Measurements from ENCODE around the gene AFF3. TPM values are rescaled to one million over a fixed set of nuclear protein-coding genes. Genes with fewer than 3 reads are reported as not detected.
"Not testable (repeated sequence)": the region's sequence is repeated elsewhere in the genome, so short reads cannot be mapped to it uniquely, and the experiment has no call there.

AFF3 gene
- total and polyA plus RNA-seq, 5 donors: 4.0 to 22.0 (median 17.8) TPM

DNA sequence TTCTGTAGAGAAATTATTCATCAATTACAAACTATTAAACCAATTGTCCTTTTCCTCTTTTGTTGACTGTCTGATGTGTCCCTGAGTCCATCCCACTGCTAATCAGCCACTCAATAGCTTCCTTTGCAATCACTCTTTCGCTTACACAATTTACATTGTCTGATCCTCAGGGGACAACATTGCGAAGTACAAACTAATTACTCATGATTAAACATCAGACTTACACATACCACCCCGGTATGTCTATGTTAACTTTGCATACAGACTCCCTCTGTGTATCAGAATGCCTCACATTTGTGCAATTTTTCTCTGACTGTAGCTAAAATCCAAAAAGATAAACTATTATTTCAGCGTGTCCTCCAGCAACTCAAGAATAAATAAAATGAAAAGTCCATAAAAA is 388.2 kb downstream of the AFF3 start:
- DNase-seq (no peak), ATAC-seq (no peak)
- WGBS: 62% methylated on average over 4 of the region's 4 CpGs
- H3K4me1 ChIP-seq (ENCODE audit: control insufficient read depth, insufficient read depth, low read length): no peaks in the 10 kb centered on the region
- H3K9me3 ChIP-seq (ENCODE audit: control insufficient read depth, low read length): no peaks in the 10 kb centered on the region
- intact Hi-C loops (cut with DNase I): no loop called here
- no peak overlapping the region for H3K27ac ChIP-seq (ENCODE audit: low read length)
- H3K4me3 ChIP-seq (ENCODE audit: low read length): no peak overlapping the region
- no peaks in the 10 kb centered on the region for H3K27me3 ChIP-seq (ENCODE audit: control insufficient read depth, insufficient read depth)

DNA sequence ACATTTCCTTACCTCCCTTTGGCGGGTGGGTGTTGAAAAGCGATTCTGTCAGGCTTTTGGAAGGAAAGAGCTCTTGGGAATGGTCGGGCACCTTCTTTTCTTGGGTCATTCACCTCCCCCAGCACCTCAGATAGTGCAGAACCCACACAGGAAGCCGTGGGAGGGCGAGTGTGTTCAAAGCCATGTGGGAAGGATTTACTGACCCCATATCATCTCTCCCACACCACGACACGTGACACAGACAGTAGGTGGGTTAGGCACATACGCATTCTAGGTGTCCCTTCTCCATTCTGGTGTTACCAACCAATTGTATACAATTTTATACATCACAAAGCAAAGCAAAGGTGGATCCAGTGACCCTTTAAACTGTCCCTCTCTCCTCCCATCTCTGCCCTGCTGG is 388.9 kb downstream of the AFF3 start:
- H3K27me3 ChIP-seq (ENCODE audit: control insufficient read depth, insufficient read depth): no peaks in the 10 kb centered on the region
- ATAC-seq: no peak
- no peaks in the 10 kb centered on the region for H3K4me1 ChIP-seq (ENCODE audit: control insufficient read depth, insufficient read depth, low read length)
- no peak overlapping the region for H3K27ac ChIP-seq (ENCODE audit: low read length)
- no peak overlapping the region for H3K4me3 ChIP-seq (ENCODE audit: low read length)
- intact Hi-C loops (cut with DNase I): no loop called here
- H3K9me3 ChIP-seq (ENCODE audit: control insufficient read depth, low read length): no peaks in the 10 kb centered on the region
- WGBS: 79% methylated on average over 8 of the region's 8 CpGs
- DNase-seq: no peak

DNA sequence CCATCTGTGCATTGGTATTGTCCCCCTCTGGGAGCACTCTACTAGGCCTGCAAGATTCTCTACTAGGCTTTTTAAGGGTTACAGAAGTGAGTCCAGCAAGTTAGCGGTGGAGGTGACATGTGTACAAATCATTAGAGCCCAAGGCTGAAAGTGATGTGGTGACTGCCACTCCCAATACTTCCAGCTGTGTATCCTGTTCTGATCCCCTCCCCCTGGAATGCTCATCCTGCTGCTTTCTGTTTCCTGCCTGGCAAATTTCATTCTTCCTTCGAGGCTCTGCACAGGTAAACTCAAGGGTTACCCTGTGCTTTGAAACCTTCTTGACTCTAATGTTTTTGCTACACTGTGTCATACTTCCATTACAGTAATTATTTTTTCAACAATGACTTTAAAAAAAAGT is 394.0 kb downstream of the AFF3 start:
- Histone ChIP-seq H3K27ac (ENCODE audit: low read length) (no peak overlapping the region), H3K4me3 (ENCODE audit: low read length) (no peak overlapping the region), H3K4me1 (ENCODE audit: control insufficient read depth, insufficient read depth, low read length) (no peaks in the 10 kb centered on the region), H3K9me3 (ENCODE audit: control insufficient read depth, low read length) (no peaks in the 10 kb centered on the region), H3K27me3 (ENCODE audit: control insufficient read depth, insufficient read depth) (no peaks in the 10 kb centered on the region)
- ATAC-seq (peak in 1 of 2 donors; percentile 29), DNase-seq (no peak)
- WGBS: 45% methylated on average over 2 of the region's 2 CpGs
- intact Hi-C loops (cut with DNase I): no loop called here

DNA sequence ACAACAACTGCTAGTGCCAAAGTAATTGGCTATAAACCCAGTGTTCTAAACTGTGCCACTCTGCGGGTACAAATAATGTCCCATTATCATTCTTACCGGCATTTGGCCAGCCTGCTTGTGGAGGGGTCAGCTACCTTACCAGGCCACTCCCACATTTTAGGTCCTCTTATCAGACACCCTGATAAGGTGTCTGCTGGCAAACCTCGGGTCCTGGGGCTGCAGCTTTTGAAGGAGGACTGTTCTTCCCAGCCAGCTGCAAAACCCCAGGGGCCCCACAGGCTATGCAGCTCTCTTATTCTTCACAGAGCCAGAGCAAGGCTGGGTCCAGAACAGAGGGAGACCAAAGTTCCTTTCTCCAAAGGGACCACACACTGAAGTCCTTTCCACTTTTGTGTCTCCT is 394.5 kb downstream of the AFF3 start:
- intact Hi-C loops (cut with DNase I): no loop called here
- DNase-seq (peak in 1 of 3 donors; percentile 60), ATAC-seq (peak in 1 of 2 donors; percentile 52)
- Histone ChIP-seq H3K27me3 (ENCODE audit: control insufficient read depth, insufficient read depth) (no peaks in the 10 kb centered on the region), H3K4me3 (ENCODE audit: low read length) (no peak overlapping the region), H3K9me3 (ENCODE audit: control insufficient read depth, low read length) (no peaks in the 10 kb centered on the region), H3K27ac (ENCODE audit: low read length) (no peak overlapping the region), H3K4me1 (ENCODE audit: control insufficient read depth, insufficient read depth, low read length) (no peaks in the 10 kb centered on the region)
- 35% methylated on average over 3 of the region's 3 CpGs for WGBS

DNA sequence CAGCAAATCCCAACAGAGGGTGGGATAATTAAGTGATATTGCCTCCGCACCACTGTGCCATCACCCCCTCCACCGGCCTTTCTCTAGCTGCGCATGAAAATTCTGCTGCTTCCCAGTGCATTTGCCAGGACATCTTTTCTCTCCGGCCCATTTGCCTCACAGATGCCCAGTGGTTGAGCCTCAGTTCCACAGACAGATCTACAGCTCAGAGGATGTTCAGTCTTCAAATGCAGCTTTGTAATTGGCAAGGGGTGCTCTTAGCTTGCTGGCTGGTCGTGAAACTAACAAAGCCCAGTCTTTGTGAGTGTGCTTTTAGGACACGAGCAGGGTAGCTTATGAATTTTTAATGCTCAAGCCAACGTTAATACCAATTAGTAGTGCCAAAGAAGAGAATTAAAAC is 399.2 kb downstream of the AFF3 start:
- Histone ChIP-seq H3K4me1 (ENCODE audit: control insufficient read depth, insufficient read depth, low read length) (no peaks in the 10 kb centered on the region), H3K4me3 (ENCODE audit: low read length) (no peak overlapping the region), H3K27ac (ENCODE audit: low read length) (no peak overlapping the region), H3K9me3 (ENCODE audit: control insufficient read depth, low read length) (no peaks in the 10 kb centered on the region), H3K27me3 (ENCODE audit: control insufficient read depth, insufficient read depth) (no peaks in the 10 kb centered on the region)
- intact Hi-C loops (cut with DNase I): no loop called here
- DNase-seq (no peak), ATAC-seq (no peak)
- WGBS: 90% methylated on average over 7 of the region's 7 CpGs

DNA sequence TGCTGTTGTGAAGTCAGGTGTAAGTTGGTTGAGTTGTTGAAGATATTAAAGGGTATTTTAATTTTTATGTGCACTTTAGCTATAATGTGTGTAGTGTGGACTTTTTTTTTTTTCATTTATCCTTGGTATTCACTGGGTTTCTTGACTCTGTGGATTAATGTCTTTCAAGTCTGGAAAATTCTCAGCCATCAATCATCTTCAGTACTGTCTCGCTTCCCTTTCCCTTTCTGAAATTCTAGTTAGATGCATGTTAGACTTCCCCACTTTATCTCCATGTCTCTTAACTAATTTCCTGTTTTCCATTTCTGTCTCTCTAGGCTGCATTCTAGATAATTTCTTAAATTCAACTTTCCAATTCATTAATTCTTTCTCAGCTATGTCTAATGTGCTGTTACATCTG is 404.9 kb downstream of the AFF3 start:
- intact Hi-C loops (cut with DNase I): no loop called here
- ATAC-seq (no peak), DNase-seq (no peak)
- no peaks in the 10 kb centered on the region for H3K9me3 ChIP-seq (ENCODE audit: control insufficient read depth, low read length)
- no peaks in the 10 kb centered on the region for H3K27me3 ChIP-seq (ENCODE audit: control insufficient read depth, insufficient read depth)
- 80% methylated on average over 1 of the region's 1 CpG for WGBS
- H3K4me3 ChIP-seq (ENCODE audit: low read length): no peak overlapping the region
- H3K4me1 ChIP-seq (ENCODE audit: control insufficient read depth, insufficient read depth, low read length): no peaks in the 10 kb centered on the region
- H3K27ac ChIP-seq (ENCODE audit: low read length): no peak overlapping the region

DNA sequence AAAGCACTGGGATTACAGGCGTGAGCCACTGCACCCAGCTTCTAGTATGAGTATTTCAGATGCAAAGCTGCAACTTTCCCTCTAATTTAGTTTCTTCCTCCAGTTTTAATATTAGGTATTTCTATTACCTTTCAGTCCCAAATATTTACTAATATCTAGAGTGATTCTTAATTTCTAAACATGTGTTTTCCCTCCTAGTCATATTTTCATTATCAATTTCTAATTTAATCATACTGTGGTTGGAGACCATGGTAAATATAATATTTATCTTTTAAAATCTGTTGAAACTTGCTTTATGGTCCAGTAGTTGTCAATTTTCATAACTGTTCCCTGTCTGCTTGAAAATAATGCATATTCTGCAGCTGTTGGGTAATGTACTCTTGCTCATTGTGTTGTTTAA is 406.6 kb downstream of the AFF3 start:
- H3K4me3 ChIP-seq (ENCODE audit: low read length): no peak overlapping the region
- WGBS: 57% methylated on average over 1 of the region's 1 CpG
- no peaks in the 10 kb centered on the region for H3K4me1 ChIP-seq (ENCODE audit: control insufficient read depth, insufficient read depth, low read length)
- H3K9me3 ChIP-seq (ENCODE audit: control insufficient read depth, low read length): no peaks in the 10 kb centered on the region
- DNase-seq (no peak), ATAC-seq (no peak)
- intact Hi-C loops (cut with DNase I): no loop called here
- no peaks in the 10 kb centered on the region for H3K27me3 ChIP-seq (ENCODE audit: control insufficient read depth, insufficient read depth)
- H3K27ac ChIP-seq (ENCODE audit: low read length): no peak overlapping the region

DNA sequence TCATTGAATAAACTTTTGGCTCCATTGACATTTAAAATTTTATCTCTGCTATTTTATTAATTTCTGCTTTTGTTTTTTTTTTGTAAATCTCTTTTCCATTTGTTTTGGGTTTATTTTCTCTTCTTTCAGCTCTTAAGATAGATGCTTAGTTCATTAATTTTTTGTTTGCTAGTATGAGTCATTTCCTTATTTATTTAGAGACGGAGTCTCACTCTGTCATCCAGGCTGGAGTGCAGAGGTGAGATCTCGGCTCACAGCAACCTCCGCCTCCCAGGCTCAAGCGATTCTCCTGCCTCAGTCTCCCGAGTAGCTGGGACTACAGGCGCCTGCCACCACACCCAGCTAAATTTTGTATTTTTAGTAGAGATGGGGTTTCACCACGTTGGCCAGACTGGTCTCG is 407.1 kb downstream of the AFF3 start:
- ATAC-seq; DNase-seq; H3K9me3 ChIP-seq (ENCODE audit: control insufficient read depth, low read length); H3K4me1 ChIP-seq (ENCODE audit: control insufficient read depth, insufficient read depth, low read length); H3K27ac ChIP-seq (ENCODE audit: low read length); intact Hi-C loops (cut with DNase I); H3K27me3 ChIP-seq (ENCODE audit: control insufficient read depth, insufficient read depth); H3K4me3 ChIP-seq (ENCODE audit: low read length): not testable (repeated sequence)
- 66% methylated on average over 8 of the region's 8 CpGs for WGBS

DNA sequence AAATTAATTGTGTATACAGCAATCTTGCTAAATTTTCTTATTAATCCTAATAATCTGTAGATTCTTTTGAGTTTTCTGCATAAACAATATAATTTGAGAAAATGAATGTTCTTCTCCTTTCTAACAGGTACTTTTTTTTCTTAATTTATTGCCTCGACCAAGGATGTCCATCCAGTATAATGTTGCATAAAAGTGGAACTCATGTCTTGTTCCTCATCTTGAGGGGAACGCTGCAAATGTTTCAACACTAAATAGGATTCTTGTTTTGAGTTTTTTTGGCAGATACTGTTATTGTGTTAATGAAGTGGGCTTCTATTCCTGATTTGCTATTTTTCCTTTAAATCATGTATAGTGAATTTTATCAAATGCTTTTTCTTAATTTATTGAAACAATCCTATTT is 408.2 kb downstream of the AFF3 start:
- H3K9me3 ChIP-seq (ENCODE audit: control insufficient read depth, low read length): no peaks in the 10 kb centered on the region
- no peak overlapping the region for H3K4me3 ChIP-seq (ENCODE audit: low read length)
- no peak for DNase-seq
- WGBS: 74% methylated on average over 2 of the region's 2 CpGs
- no peaks in the 10 kb centered on the region for H3K4me1 ChIP-seq (ENCODE audit: control insufficient read depth, insufficient read depth, low read length)
- intact Hi-C loops (cut with DNase I): no loop called here
- no peak for ATAC-seq
- no peak overlapping the region for H3K27ac ChIP-seq (ENCODE audit: low read length)
- H3K27me3 ChIP-seq (ENCODE audit: control insufficient read depth, insufficient read depth): no peaks in the 10 kb centered on the region

DNA sequence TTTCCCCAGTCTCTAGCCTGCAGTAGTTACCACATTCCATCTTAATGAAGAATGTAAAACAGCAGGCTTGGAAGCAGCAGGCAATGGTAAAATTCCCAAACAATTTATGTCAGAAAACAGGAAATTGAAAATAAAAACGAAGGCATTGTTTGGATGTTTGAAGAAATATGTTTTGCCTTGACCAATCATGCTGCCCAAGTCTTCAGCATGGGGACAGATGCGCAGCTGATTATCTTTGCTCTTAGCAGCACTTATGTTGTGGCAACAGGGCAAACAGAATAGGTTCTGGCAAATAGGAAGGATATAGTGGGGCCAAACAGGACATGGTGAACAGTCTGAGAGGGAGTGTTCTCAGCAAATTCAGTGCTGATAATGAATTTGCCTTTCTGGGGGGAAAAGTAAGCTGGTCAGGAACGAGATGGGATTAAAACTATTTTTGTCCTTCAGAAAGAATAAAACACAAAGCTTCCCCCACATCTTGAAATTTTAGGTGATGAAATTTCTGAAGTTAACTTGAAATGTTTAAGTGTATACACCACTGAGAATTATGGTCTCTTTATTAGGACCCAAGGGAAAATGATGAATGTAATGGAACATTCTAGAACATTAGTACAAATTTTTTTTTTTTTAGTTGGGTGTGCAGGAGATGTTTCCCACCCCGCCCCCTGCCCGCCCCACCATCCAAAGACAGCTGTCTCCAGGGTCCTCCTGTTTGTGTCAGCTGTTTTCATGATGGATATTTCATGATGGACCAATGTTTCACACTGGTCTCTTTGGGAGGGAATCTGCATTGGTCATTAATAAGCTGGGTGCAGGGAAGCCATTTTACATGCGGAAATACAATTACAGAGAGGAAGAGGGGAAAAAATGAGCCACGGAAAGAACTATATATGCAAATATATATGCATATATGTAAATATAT is 413.0 kb downstream of the AFF3 start:
- intact Hi-C loops (cut with DNase I): no loop called here
- H3K27ac ChIP-seq (ENCODE audit: low read length): no peak overlapping the region
- H3K4me3 ChIP-seq (ENCODE audit: low read length): no peak overlapping the region
- H3K9me3 ChIP-seq (ENCODE audit: control insufficient read depth, low read length): no peaks in the 10 kb centered on the region
- DNase-seq (no peak), ATAC-seq (peak; percentile 82 to 90)
- H3K27me3 ChIP-seq (ENCODE audit: control insufficient read depth, insufficient read depth): no peaks in the 10 kb centered on the region
- no peaks in the 10 kb centered on the region for H3K4me1 ChIP-seq (ENCODE audit: control insufficient read depth, insufficient read depth, low read length)
- WGBS: 60% methylated on average over 7 of the region's 7 CpGs

DNA sequence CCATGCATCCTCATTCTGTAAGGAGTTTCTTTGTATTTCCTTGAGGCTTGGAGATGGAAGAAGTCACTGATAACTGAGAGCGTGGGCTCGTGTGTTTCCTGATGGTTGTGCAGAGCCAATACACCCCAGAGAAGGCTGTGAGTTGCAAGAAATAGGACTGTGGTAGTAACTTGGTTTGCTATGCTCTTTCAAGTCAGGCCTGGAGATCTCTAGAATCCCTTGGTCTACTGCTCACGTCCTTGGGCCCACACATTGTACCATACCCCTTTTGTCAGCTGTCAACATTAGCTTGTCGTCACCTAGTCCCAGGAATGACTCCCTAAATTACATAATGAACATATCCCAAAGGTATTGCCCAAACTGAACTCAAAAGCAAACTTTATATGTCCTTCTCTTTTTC is 414.2 kb downstream of the AFF3 start:
- no peaks in the 10 kb centered on the region for H3K9me3 ChIP-seq (ENCODE audit: control insufficient read depth, low read length)
- H3K4me1 ChIP-seq (ENCODE audit: control insufficient read depth, insufficient read depth, low read length): no peaks in the 10 kb centered on the region
- intact Hi-C loops (cut with DNase I): no loop called here
- no peaks in the 10 kb centered on the region for H3K27me3 ChIP-seq (ENCODE audit: control insufficient read depth, insufficient read depth)
- ATAC-seq (peak in 1 of 2 donors; percentile 74), DNase-seq (no peak)
- no peak overlapping the region for H3K4me3 ChIP-seq (ENCODE audit: low read length)
- 49% methylated on average over 4 of the region's 4 CpGs for WGBS
- no peak overlapping the region for H3K27ac ChIP-seq (ENCODE audit: low read length)

Data from right cardiac atrium (tissue), 5 donors.